Stimulated activated CD4-positive, alpha-beta T cell treated with anti-CD3 and anti-CD28 coated beads, Interleukin-12 subunit alpha, Interleukin-12 subunit beta, amount 100 ng/mL, for 48 hours (primary cell): ENCODE data around the gene CDKN2AIP.

Experiments
- DNase-seq, 3 donors: peaks; one replicate each; pipeline ENCODE4 v3.0.0-alpha.2; 2020; ENCODE audit warnings: low read depth in 2 of 3, low spot score in 1 of 3

CDKN2AIP gene

DNA sequence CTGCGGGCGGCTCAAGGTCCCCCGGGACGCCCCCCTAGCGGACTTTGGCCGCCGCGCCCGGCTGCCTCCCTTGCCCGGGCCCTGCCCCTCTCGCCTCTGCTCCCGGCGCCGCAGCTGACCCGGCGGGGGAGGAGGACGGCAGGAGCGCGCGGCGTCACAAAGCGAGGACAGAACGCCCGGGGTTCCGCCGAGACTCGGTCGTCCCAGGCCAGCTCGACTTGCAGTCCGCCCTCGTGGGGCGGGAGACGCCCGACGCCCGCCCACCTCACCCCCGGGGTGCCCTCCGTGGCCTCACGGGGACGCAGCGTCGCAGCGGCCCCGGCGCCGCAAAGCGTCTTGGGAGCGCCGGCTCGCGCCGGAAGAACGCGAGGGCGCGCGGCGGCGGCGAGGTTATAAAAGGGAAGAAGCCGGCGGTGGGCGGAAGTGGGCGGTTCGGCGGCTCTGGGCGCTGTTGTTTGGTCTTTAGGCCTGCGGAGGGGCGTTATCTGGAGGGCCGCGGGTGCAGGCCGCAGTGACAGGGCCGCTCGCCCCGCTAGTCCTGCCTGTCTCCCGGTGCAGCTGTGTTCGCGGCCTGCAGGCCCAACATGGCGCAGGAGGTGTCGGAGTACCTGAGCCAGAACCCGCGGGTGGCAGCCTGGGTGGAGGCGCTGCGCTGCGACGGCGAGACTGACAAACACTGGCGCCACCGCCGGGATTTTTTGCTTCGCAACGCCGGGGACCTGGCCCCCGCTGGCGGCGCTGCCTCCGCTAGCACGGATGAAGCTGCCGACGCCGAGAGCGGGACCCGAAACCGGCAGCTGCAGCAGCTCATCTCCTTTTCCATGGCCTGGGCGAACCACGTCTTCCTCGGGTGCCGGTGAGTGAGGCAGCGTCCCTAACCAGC, at the start of gene CDKN2AIP:
Gene CDKN2AIP, plus strand, starts transcription at position 423 of the 883 bp plus-strand sequence. Its CDS starts 162 bp downstream, at position 585.
- peak; percentile 83 to 88 (median 85) for DNase-seq

- DNase-seq, result no peak
Measured at GRCh38 chr4:183395395-183395794, 49.0 kb upstream of the CDKN2AIP start.

DNA sequence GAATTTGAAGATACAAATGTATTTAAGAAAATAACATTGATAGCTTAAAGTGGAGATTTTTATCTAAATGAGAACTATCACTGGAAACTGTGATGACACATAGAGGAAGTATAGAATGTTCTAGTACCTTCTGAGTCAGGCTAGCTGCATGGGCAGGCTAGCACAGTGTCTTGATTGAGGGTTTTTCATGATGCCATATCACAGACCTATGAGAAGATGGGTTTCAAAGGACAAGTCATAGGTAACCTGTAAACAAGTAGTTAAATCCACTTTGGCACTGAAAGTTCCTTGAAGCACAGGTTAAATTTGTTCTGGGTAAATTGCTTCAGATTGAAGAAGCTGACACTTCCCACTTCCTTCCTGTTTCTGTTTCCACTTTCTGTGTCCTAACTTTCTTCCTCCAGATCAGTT, 48.2 kb upstream of the CDKN2AIP start:
- no peak for DNase-seq

DNA sequence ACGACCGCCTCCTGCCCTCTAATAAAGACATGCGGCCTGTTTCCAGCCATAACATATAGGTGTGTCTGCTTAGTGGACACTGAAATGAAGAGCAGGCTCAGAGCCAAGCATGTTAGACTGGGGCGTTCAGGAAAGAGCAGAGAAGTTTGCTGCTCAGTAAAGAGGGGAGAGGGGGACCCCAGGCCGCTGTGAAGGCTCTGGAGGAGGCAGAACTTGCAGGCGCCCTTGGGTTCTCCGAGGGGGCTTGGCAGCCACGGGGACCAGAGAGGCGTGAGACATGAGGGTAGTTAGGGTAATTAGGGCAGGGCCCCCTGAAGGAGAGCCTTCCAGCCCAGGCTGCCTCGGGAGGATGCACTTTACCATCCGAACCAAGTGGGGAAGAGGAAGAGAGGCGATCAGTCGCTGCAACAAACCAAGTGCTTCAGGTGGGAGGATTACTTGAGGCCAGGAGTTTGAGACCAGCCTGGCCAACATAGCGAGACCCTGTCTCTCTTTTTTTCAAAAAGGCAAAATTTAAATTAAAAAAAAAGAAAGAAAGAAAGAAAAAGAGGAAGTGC, 46.6 kb upstream of the CDKN2AIP start:
- no peak for DNase-seq

DNA sequence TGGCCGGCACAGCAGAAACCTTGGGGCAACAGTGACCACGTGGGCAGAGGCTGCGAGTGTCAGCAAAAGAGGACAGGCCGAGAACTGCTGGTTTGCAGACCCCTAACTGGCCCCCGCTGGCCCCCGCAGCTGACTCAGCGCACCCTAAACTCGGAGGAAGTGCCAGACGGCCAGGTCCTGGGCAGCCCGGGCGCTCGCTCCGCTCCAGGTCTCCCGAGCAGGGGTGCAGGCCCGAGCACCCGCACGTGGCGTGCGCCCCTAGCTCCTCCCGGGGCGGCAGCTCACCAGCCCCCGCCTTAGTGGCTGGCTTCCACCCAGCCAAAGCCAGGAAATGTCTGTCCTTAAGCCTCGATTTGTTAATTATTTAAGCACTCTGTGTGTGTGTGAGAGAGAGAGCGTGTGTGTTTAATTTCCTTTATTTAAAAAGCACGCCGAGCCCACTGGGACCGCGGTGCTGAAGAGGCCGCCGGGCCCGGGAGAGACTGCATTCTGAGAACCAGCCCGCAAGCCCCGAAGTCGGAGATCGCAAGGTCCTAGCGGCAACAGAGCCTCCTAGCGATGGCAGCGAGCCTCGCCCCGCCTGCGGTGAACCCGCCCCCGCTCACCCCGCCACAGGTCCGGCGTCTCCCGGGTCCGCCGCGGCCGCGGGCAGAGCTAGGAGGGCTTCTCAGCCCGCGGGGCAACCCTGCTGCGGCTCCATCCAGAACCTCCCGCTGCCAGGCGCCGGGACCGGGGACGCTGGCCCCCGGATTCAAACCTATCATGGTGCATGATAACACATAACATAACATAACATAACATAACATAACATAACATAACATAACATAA, 45.9 kb upstream of the CDKN2AIP start:
- DNase-seq, result peak; percentile 36 to 60 (median 49)

GRCh38 chr4:183399126-183399522, 45.3 kb upstream of the CDKN2AIP start:
- no peak for DNase-seq

GRCh38 chr4:183399616-183400015, 44.8 kb upstream of the CDKN2AIP start:
- no peak for DNase-seq

GRCh38 chr4:183400035-183400434, 44.4 kb upstream of the CDKN2AIP start:
- DNase-seq, result no peak

DNA sequence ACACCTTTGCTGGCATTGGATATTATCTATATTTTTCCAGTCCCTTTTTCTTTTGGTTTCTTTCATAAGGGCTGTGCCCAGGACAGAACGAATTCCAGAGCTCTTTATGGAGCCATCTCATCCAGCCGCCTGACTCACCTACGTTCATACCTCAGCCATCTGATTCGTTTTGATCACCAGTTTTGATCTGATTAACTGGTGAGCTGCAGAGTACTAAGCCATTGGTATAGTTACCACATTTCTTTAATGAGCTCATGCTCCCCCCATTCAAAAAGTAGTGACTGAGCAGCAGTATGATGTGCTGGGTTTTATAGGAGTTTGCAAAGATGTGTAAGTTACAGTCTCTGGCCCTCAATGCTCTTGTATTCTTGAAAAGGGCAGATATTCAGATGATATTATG, 43.0 kb upstream of the CDKN2AIP start:
- no peak for DNase-seq

- no peak for DNase-seq
Measured at GRCh38 chr4:183402771-183403170, 41.7 kb upstream of the CDKN2AIP start.

GRCh38 chr4:183403486-183403885, 41.0 kb upstream of the CDKN2AIP start:
- no peak for DNase-seq

DNA sequence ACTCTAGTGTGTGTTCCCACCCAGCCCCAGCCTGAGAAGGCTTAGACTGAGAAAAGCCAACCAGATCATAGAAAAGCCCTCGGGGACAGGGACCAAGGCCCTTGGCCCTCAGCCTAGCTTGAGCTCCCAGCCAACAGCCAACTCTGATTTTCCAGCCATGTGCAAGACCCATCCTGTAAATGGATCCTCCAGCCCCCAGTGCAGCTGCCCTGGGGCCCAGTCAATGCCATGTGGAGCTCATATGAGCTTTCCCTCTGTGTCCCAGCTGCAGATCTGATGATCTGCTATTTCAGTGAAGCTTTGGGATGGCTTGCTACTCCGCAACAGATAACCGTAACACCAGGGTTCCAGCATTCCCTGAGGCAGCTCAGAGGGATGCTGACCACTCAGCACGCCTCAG, 40.5 kb upstream of the CDKN2AIP start:
- DNase-seq, result no peak

DNA sequence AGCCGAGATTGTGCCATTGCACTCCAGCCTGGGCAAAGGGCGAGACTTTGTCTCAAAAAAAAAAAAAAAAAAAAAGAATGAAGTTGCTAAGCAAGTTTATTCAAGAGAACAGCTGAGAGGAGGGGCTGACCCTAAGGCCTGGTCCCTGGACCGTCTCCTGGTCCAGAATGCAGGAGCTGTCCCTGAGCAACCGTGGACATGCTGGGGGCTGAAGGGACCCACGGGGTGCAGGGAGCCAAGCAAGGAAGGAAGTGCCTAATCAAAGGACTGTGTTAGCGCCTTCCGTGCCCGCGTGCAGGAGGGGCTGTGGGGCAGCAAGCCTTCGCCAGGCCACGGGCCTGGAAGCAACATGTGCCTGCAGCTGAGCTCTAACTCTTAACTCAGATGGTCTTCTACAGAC, 39.1 kb upstream of the CDKN2AIP start:
- no peak for DNase-seq

- peak; percentile 85 to 96 (median 87) for DNase-seq
Measured at GRCh38 chr4:183407128-183407585, 37.3 kb upstream of the CDKN2AIP start.

DNA sequence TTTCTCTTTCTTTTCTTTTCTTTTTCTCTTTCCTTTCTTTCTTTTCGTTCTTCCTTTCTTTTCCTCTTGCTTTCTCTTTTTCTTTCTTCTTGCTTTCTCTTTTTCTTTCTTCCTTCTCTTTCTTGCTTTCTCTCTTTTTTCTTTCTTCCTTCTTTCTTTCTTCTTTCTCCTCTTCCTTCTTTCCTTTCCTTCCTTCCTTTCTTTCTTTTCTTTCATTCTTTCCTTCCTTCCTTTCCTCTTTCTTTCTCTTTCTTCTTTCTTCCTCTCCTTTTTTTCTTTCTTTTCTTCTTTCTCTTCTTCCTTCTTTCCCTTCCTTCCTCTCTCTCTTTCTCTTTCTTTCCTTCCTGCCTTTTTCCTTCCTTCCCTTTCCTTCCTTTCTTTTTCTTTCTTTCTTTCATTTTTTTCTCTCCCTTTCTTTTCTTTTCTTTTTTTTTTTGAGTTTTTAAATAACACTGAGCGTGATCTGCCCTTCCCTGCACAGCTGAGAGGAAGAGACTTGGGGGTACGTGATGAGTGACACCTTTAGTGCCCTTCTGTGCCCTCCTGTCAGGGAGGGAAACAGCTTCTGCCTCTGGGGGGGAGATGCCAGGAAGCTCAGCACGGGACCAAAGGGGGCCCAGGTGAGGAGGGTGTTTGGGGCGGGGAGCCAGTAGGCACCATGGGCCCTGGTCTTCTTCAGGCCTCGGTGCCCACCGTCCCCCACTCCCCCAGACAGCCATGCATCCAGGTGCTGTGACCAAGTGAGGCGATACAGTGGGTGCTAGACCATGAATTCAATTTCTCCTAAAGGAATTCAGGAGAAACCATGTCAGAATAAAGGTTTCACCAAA, 36.6 kb upstream of the CDKN2AIP start:
- DNase-seq, result no peak

DNA sequence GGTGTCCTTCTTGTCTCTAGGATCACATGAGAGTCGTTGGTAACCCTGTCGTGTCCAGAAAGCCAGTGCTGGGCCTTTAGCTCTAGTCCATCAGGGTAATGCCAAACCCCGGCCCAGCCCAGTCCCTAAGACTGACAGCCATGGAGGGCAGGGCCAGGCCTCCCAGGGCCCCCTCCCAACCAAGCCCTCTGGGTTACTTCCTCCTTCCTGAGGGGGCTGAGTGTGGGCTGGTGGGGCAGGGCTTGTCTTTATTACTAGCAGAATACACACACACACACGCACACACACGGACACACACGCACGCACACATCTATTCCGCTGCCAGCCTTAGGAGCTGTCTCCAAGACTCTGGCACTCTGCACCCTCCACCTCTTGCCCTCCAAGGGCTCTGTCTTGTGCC, 35.6 kb upstream of the CDKN2AIP start:
- DNase-seq, result no peak

DNA sequence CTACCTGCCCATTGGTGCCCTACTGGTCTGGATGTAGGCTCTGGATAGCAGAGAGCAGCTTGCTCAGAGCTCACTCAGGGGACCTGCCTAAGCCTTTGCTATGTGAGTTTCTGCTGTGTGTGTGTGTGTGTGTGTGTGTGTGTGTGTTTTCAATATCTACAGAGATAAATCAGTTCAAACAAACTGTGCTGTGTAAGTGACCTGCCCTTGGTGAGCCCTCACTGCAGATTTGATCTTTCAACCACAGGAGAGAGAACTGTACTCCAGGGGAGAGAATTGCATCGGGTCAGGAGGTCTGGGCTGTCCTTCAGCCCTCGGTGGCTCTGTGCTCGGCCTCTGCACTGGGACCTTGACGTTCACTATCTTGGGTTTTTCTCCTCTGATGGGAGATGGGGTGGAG, 35.0 kb upstream of the CDKN2AIP start:
- DNase-seq, result no peak

GRCh38 chr4:183409934-183410333, 34.5 kb upstream of the CDKN2AIP start:
- no peak for DNase-seq

GRCh38 chr4:183411291-183411861, 33.1 kb upstream of the CDKN2AIP start:
- DNase-seq, result no peak

DNA sequence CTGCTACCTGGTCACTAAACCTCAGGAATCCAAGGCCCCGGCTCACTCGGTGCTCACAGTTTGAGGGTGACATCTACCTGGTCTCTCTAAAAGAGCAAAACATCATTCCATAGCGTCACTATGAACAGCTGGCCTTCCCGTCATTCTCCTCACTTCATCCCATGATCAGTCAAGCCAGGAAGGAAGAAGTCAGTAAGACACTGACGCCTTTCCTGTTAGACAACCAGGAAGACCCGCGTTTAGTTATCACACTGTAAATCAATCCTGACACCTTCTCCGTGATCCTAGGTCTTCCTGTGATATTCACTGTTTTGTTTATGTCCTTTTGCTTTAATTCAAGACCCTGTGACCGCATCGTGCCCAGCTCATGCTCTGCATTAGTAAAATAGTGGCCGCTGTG, 31.6 kb upstream of the CDKN2AIP start:
- no peak for DNase-seq
